ENCODE data around the gene FAM219A. TPM values are rescaled to one million over a fixed set of nuclear protein-coding genes. Genes with fewer than 3 reads are reported as not detected.

Gene FAM219A
- total RNA-seq, 1 donor: 7.0 TPM

- peak overlapping the region; percentile 94 for H3K4me3 ChIP-seq (ENCODE audit: low read depth, low read length)
- peak; percentile 62 for DNase-seq (ENCODE audit: low read depth)
- no peak for TF ChIP-seq CTCF (IDR thresholded peaks at IDR 0.05; ENCODE audit: insufficient read depth, low read length)
Observed at GRCh38 chr9:34457266-34458012, 931 bp downstream of the FAM219A start.

GRCh38 chr9:34456746-34457145, 1.6 kb downstream of the FAM219A start:
- no peak for TF ChIP-seq CTCF (IDR thresholded peaks at IDR 0.05; ENCODE audit: insufficient read depth, low read length)
- DNase-seq (ENCODE audit: low read depth): no peak
- H3K4me3 ChIP-seq (ENCODE audit: low read depth, low read length): peak overlapping the region; percentile 94

GRCh38 chr9:34456151-34456550, 2.2 kb downstream of the FAM219A start:
- DNase-seq (ENCODE audit: low read depth): no peak
- no peak for TF ChIP-seq CTCF (IDR thresholded peaks at IDR 0.05; ENCODE audit: insufficient read depth, low read length)
- H3K4me3 ChIP-seq (ENCODE audit: low read depth, low read length): no peak overlapping the region

GRCh38 chr9:34454571-34455065, 3.8 kb downstream of the FAM219A start:
- DNase-seq (ENCODE audit: low read depth): peak; percentile 50
- no peak overlapping the region for H3K4me3 ChIP-seq (ENCODE audit: low read depth, low read length)
- TF ChIP-seq CTCF (IDR thresholded peaks at IDR 0.05; ENCODE audit: insufficient read depth, low read length): no peak

GRCh38 chr9:34452568-34452967, 5.8 kb downstream of the FAM219A start:
- TF ChIP-seq CTCF (IDR thresholded peaks at IDR 0.05; ENCODE audit: insufficient read depth, low read length): no peak
- no peak for DNase-seq (ENCODE audit: low read depth)
- no peak overlapping the region for H3K4me3 ChIP-seq (ENCODE audit: low read depth, low read length)

GRCh38 chr9:34451545-34451944, 6.8 kb downstream of the FAM219A start:
- no peak for DNase-seq (ENCODE audit: low read depth)
- TF ChIP-seq CTCF (IDR thresholded peaks at IDR 0.05; ENCODE audit: insufficient read depth, low read length): no peak

More at GRCh38 chr9:34451545-34451944, 6.8 kb downstream of the FAM219A start:
- no peak overlapping the region for H3K4me3 ChIP-seq (ENCODE audit: low read depth, low read length)

All from fibroblast of the aortic adventitia (primary cell).